Activated naive CD8-positive, alpha-beta T cell treated with anti-CD3 and anti-CD28 coated beads, Interleukin-2, amount 50 U/mL, for 16 hours (primary cell): ENCODE results near the gene RAB40C.
A peak's percentile ranks its signal among the peaks of the same experiment; 100 is the strongest.

Experiments used
- DNase-seq: peaks from one replicate; pipeline ENCODE4 v3.0.0-alpha.2; 2020; ENCODE audit warnings: low read depth, low spot score

Gene RAB40C

GRCh38 chr16:589658-590187 lies at the start of gene RAB40C:
RAB40C (plus strand) TSS chr16:590066; CDS start chr16:590292, 226 bp downstream.
- DNase-seq, result peak; percentile 98

GRCh38 chr16:540645-541340 lies 49.1 kb upstream of the RAB40C start:
- no peak for DNase-seq

- no peak for DNase-seq
These were observed 46.3 kb upstream of the RAB40C start for GRCh38 chr16:543301-544164.

GRCh38 chr16:544517-544916 lies 45.3 kb upstream of the RAB40C start:
- no peak for DNase-seq

GRCh38 chr16:546909-547770 lies 42.7 kb upstream of the RAB40C start:
- DNase-seq, result no peak

- no peak for DNase-seq
These were observed 41.3 kb upstream of the RAB40C start for GRCh38 chr16:548586-548985.

- DNase-seq, result no peak
These were observed 40.2 kb upstream of the RAB40C start for GRCh38 chr16:549544-550263.

- no peak for DNase-seq
These were observed 38.7 kb upstream of the RAB40C start for GRCh38 chr16:551210-551609.

- no peak for DNase-seq
These were observed 37.7 kb upstream of the RAB40C start for GRCh38 chr16:552171-552570.

GRCh38 chr16:553601-554296 lies 36.1 kb upstream of the RAB40C start:
- DNase-seq, result no peak

- DNase-seq, result no peak
These were observed 35.6 kb upstream of the RAB40C start for GRCh38 chr16:554297-554621.

- no peak for DNase-seq
These were observed 35.1 kb upstream of the RAB40C start for GRCh38 chr16:554640-555365.

GRCh38 chr16:555528-556473 lies 34.1 kb upstream of the RAB40C start:
- DNase-seq, result no peak

- no peak for DNase-seq
These were observed 33.2 kb upstream of the RAB40C start for GRCh38 chr16:556474-557173.

GRCh38 chr16:557463-558297 lies 32.2 kb upstream of the RAB40C start:
- no peak for DNase-seq

- no peak for DNase-seq
These were observed 31.4 kb upstream of the RAB40C start for GRCh38 chr16:558298-559020.

GRCh38 chr16:559021-559380 lies 30.9 kb upstream of the RAB40C start:
- no peak for DNase-seq
